Measurements from ENCODE around the gene BBOX1. TPM values are rescaled to one million over a fixed set of nuclear protein-coding genes. Genes with fewer than 3 reads are reported as not detected.

BBOX1 gene
- total and polyA plus RNA-seq, 2 of the 4 experiments (the other 2 are of a cell fraction), result not detected

DNA sequence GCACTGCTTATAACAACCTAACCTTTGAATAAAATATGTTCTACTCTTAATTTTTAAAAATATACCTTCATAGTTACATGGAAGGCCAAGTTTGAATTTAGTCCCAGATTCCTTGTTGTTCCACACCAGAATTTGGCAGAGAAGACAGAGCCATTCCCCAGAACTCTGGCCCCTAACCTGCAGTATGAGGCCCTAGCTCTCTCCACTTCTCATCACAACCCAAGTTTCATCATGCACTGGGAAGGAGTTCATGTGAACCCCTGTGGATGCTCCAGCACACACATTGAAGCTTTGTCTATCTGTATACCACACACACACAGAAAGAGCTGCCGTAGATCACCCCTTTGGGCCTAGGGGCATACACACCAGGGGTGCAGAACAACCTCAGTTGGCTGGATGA lies 10.6 kb upstream of the BBOX1 start:
- Histone ChIP-seq H2BK120ac (ENCODE audit: low read depth, low read length) (no peak overlapping the region), H2AK5ac (ENCODE audit: low read depth, low read length) (no peak overlapping the region), H2BK15ac (ENCODE audit: low read depth, low read length) (no peak overlapping the region), H3K56ac (ENCODE audit: extremely low read depth, insufficient read depth, low read length) (no peak overlapping the region), H3K79me1 (ENCODE audit: low read depth in 1 of 2, low read length in 2 of 2) (no peaks in the 10 kb centered on the region), H2AK9ac (replicated peaks; ENCODE audit: low read depth, low read length, poor library complexity) (no peak overlapping the region), H2BK20ac (ENCODE audit: low read depth, low read length) (no peak overlapping the region), H3K23ac (ENCODE audit: low read depth, low read length) (no peak overlapping the region), H3K4me1 (ENCODE audit: control insufficient read depth, insufficient read depth, low read length) (no peaks in the 10 kb centered on the region), H3K9me3 (ENCODE audit: control insufficient read depth, insufficient read depth, low read length) (no peaks in the 10 kb centered on the region), H3K4ac (ENCODE audit: low read depth, low read length) (no peak overlapping the region), H3K9ac (ENCODE audit: low read depth, low read length) (no peak overlapping the region), H2AFZ (replicated peaks; ENCODE audit: low read length, poor library complexity) (no peak overlapping the region), H4K8ac (ENCODE audit: low read depth in 2 of 2, low read length in 2 of 2) (no peak overlapping the region), H3K27ac (ENCODE audit: insufficient read depth, low read length) (no peak overlapping the region), H3K14ac (replicated peaks; ENCODE audit: low read depth, low read length) (no peak overlapping the region), H2BK5ac (ENCODE audit: low read depth, low read length, poor library complexity, severe bottlenecking) (no peak overlapping the region), H3K18ac (ENCODE audit: low read depth, low read length) (no peak overlapping the region), H3K9me1 (ENCODE audit: insufficient read depth, low read length) (no peaks in the 10 kb centered on the region), H4K20me1 (ENCODE audit: insufficient read depth, low read length) (no peaks in the 10 kb centered on the region), H3K27me3 (ENCODE audit: control insufficient read depth, insufficient read depth, low read length) (no peaks in the 10 kb centered on the region), H3K4me3 (ENCODE audit: insufficient read depth, low read depth, low read length) (no peak overlapping the region), H4K91ac (ENCODE audit: insufficient read depth, low read depth, low read length) (no peak overlapping the region), H3K4me2 (ENCODE audit: low read depth, low read length) (no peak overlapping the region), H3K36me3 (ENCODE audit: control insufficient read depth, insufficient read depth, low read length) (no peaks in the 10 kb centered on the region), H4K5ac (ENCODE audit: low read depth, low read length) (no peak overlapping the region)
- intact Hi-C loops (cut with micrococcal nuclease), result no loop called here
- dilution Hi-C loops (cut with HindIII; ENCODE audit: low sequenced_read_pairs, unreplicated experiment), result no loop called here
- ChIA-PET POLR2A (ENCODE audit: unreplicated experiment) (no interaction called here), CTCF (no interaction called here)
- TF ChIP-seq, protein P1, sequence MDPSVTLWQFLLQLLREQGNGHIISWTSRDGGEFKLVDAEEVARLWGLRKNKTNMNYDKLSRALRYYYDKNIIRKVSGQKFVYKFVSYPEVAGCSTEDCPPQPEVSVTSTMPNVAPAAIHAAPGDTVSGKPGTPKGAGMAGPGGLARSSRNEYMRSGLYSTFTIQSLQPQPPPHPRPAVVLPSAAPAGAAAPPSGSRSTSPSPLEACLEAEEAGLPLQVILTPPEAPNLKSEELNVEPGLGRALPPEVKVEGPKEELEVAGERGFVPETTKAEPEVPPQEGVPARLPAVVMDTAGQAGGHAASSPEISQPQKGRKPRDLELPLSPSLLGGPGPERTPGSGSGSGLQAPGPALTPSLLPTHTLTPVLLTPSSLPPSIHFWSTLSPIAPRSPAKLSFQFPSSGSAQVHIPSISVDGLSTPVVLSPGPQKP (IDR thresholded peaks at IDR 0.05; ENCODE audit: borderline replicate concordance, low read depth, low read length), result no peak
- TF ChIP-seq, protein P2, sequence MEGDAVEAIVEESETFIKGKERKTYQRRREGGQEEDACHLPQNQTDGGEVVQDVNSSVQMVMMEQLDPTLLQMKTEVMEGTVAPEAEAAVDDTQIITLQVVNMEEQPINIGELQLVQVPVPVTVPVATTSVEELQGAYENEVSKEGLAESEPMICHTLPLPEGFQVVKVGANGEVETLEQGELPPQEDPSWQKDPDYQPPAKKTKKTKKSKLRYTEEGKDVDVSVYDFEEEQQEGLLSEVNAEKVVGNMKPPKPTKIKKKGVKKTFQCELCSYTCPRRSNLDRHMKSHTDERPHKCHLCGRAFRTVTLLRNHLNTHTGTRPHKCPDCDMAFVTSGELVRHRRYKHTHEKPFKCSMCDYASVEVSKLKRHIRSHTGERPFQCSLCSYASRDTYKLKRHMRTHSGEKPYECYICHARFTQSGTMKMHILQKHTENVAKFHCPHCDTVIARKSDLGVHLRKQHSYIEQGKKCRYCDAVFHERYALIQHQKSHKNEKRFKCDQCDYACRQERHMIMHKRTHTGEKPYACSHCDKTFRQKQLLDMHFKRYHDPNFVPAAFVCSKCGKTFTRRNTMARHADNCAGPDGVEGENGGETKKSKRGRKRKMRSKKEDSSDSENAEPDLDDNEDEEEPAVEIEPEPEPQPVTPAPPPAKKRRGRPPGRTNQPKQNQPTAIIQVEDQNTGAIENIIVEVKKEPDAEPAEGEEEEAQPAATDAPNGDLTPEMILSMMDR (conservative IDR thresholded peaks at IDR 0.05; ENCODE audit: low read depth, low read length), result no peak
- TF ChIP-seq CHD1 (IDR thresholded peaks at IDR 0.05; ENCODE audit: low read depth, low read length) (no peak), RCOR1 (IDR thresholded peaks at IDR 0.05; ENCODE audit: insufficient replicate concordance, low read length) (no peak), MAFK (IDR thresholded peaks at IDR 0.05; ENCODE audit: low read depth, low read length) (no peak), RAD21 (IDR thresholded peaks at IDR 0.05; ENCODE audit: low read length) (no peak), FOS (IDR thresholded peaks at IDR 0.05; ENCODE audit: low read depth, low read length) (no peak), RFX5 (IDR thresholded peaks at IDR 0.05; ENCODE audit: low read depth, low read length) (no peak), BHLHE40 (IDR thresholded peaks at IDR 0.05; ENCODE audit: low read depth, low read length) (no peak), MAZ (IDR thresholded peaks at IDR 0.05; ENCODE audit: borderline replicate concordance, low read depth, low read length) (no peak), NFE2L2 (IDR thresholded peaks at IDR 0.05; ENCODE audit: low read depth, low read length) (no peak), MXI1 (IDR thresholded peaks at IDR 0.05; ENCODE audit: borderline replicate concordance, low read depth, low read length) (no peak), SMC3 (IDR thresholded peaks at IDR 0.05; ENCODE audit: low read depth, low read length) (no peak), POLR2A (IDR thresholded peaks at IDR 0.05; ENCODE audit: low read depth, low read length) (no peak), CEBPB (IDR thresholded peaks at IDR 0.05; ENCODE audit: low read depth, low read length) (no peak)
- TF ChIP-seq, protein P3, sequence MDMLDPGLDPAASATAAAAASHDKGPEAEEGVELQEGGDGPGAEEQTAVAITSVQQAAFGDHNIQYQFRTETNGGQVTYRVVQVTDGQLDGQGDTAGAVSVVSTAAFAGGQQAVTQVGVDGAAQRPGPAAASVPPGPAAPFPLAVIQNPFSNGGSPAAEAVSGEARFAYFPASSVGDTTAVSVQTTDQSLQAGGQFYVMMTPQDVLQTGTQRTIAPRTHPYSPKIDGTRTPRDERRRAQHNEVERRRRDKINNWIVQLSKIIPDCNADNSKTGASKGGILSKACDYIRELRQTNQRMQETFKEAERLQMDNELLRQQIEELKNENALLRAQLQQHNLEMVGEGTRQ (IDR thresholded peaks at IDR 0.05; ENCODE audit: low read depth, low read length), result no peak
- no CpG with 5 or more reads among the region's 1 CpG for WGBS, 2 experiments (ENCODE audit: extremely low coverage in 2 of 2, insufficient read length in 1 of 2)
- ATAC-seq (ENCODE audit: low read depth) (no peak), DNase-seq (no peak)
- in situ Hi-C loops (cut with MboI; ENCODE audit: low sequenced_read_pairs), result no loop called here
- no TSS peak for BruUV-seq (replicated peaks)

Data from IMR-90 (cell line).